IMR-90 (cell line): Measurements from ENCODE around the gene FAM78B. TPM values are rescaled to one million over a fixed set of nuclear protein-coding genes. Genes with fewer than 3 reads are reported as not detected.

Experiments
- ATAC-seq: fragments of 200-7000 bp; cut with Tn5 transposase; 2 replicates; pipeline ENCODE4 v1.9.1; 2020; ENCODE audit warnings: low read depth, mild to moderate bottlenecking, moderate library complexity
- BruUV-seq: library from RNA; stranded (reverse); fragments of 400-500 nt; replicated peaks from 2 replicates; lab custom pipeline; 2021; lab: Mats Ljungman, UMichigan
- CTCF ChIA-PET: fragments of 300-600 bp; formaldehyde crosslinking; extraction: SDS; loops from one replicate; lab custom pipeline; 2021; ENCODE audit warnings: antibody characterized with exemption; lab: Yijun Ruan, JAX
- POLR2A ChIA-PET: fragments of 300-600 bp; sonication (Branson Sonifier 250); formaldehyde crosslinking; loops from one replicate; lab custom pipeline; 2022; ENCODE audit warnings: antibody characterized with exemption; ENCODE audit not compliant: unreplicated experiment; lab: Charles Lee
- DNase-seq: peaks from one replicate; pipeline ENCODE4 v3.0.0; 2013
- H2AFZ ChIP-seq: replicated peaks from 2 replicates; pipeline ENCODE3; 2013; ENCODE audit warnings: low read length, mild to moderate bottlenecking; ENCODE audit not compliant: poor library complexity
- H2AK5ac ChIP-seq: 2 replicates; pipeline ENCODE4 v1.6.1; 2013; ENCODE audit warnings: low read depth, low read length, inconsistent platforms
- H2AK9ac ChIP-seq: replicated peaks from 2 replicates; pipeline ENCODE3; 2013; ENCODE audit warnings: mild to moderate bottlenecking, low read depth, low read length, moderate library complexity; ENCODE audit not compliant: poor library complexity
- H2BK120ac ChIP-seq: 2 replicates; pipeline ENCODE4 v1.6.1; 2013; ENCODE audit warnings: low read depth, low read length, inconsistent platforms
- H2BK15ac ChIP-seq: 3 replicates; pipeline ENCODE4 v1.6.1; 2013; ENCODE audit warnings: low read depth, low read length, inconsistent platforms
- H2BK20ac ChIP-seq: 2 replicates; pipeline ENCODE4 v1.6.1; 2013; ENCODE audit warnings: low read depth, mild to moderate bottlenecking, inconsistent platforms, low read length, moderate library complexity
- H2BK5ac ChIP-seq: 2 replicates; pipeline ENCODE4 v1.6.1; 2013; ENCODE audit warnings: mild to moderate bottlenecking, low read depth, low read length, inconsistent platforms; ENCODE audit not compliant: poor library complexity, severe bottlenecking
- H3K14ac ChIP-seq: replicated peaks from 2 replicates; pipeline ENCODE4 v1.6.1; 2013; ENCODE audit warnings: low read depth, low read length, inconsistent platforms
- H3K18ac ChIP-seq: 2 replicates; pipeline ENCODE4 v1.6.1; 2013; ENCODE audit warnings: low read depth, low read length, control low read depth
- H3K23ac ChIP-seq: 2 replicates; pipeline ENCODE4 v1.6.1; 2013; ENCODE audit warnings: low read depth, low read length, inconsistent platforms
- H3K27ac ChIP-seq: 2 replicates; pipeline ENCODE4 v1.5.1; 2013; ENCODE audit warnings: mild to moderate bottlenecking, control low read depth, low read length; ENCODE audit not compliant: insufficient read depth
- H3K27me3 ChIP-seq: 2 replicates; pipeline ENCODE4 v1.6.1; 2013; ENCODE audit warnings: low read length; ENCODE audit not compliant: control insufficient read depth, insufficient read depth
- H3K36me3 ChIP-seq: 2 replicates; pipeline ENCODE4 v1.6.1; 2013; ENCODE audit warnings: low read length, mixed read lengths; ENCODE audit not compliant: control insufficient read depth, insufficient read depth
- H3K4ac ChIP-seq: 2 replicates; pipeline ENCODE4 v1.6.1; 2013; ENCODE audit warnings: low read depth, low read length, inconsistent platforms
- H3K4me1 ChIP-seq: 2 replicates; pipeline ENCODE4 v1.6.1; 2013; ENCODE audit warnings: low read length, mixed read lengths; ENCODE audit not compliant: control insufficient read depth, insufficient read depth
- H3K4me2 ChIP-seq: 2 replicates; pipeline ENCODE4 v1.6.1; 2013; ENCODE audit warnings: low read depth, mild to moderate bottlenecking, control low read depth, low read length, moderate library complexity
- H3K4me3 ChIP-seq: 2 replicates; pipeline ENCODE4 v1.5.1; 2013; ENCODE audit warnings: low read depth, mild to moderate bottlenecking, control low read depth, low read length, moderate library complexity; ENCODE audit not compliant: insufficient read depth
- H3K56ac ChIP-seq: 2 replicates; pipeline ENCODE4 v1.6.1; 2013; ENCODE audit warnings: low read length, inconsistent platforms; ENCODE audit not compliant: insufficient read depth; ENCODE audit errors: extremely low read depth
- H3K79me1 ChIP-seq, 2 experiments: 2 replicates each; pipeline ENCODE4 v1.6.1; 2013; ENCODE audit warnings: low read length in 2 of 2, inconsistent platforms in 1 of 2, low read depth in 1 of 2
- H3K9ac ChIP-seq: 2 replicates; pipeline ENCODE4 v1.6.1; 2013; ENCODE audit warnings: low read depth, low read length, control low read depth
- H3K9me1 ChIP-seq: 2 replicates; pipeline ENCODE4 v1.6.1; 2013; ENCODE audit warnings: low read length, inconsistent platforms; ENCODE audit not compliant: insufficient read depth
- H3K9me3 ChIP-seq: 2 replicates; pipeline ENCODE4 v1.6.1; 2013; ENCODE audit warnings: low read length; ENCODE audit not compliant: control insufficient read depth, insufficient read depth
- H4K20me1 ChIP-seq: 2 replicates; pipeline ENCODE4 v1.6.1; 2013; ENCODE audit warnings: low read length, inconsistent platforms; ENCODE audit not compliant: insufficient read depth
- H4K5ac ChIP-seq: 2 replicates; pipeline ENCODE4 v1.6.1; 2013; ENCODE audit warnings: mild to moderate bottlenecking, low read depth, low read length, control low read depth
- H4K8ac ChIP-seq, 2 experiments: 2 replicates each; pipeline ENCODE4 v1.6.1; 2013; ENCODE audit warnings: low read depth in 2 of 2, low read length in 2 of 2, control low read depth in 1 of 2, inconsistent platforms in 1 of 2
- H4K91ac ChIP-seq: 2 replicates; pipeline ENCODE4 v1.6.1; 2013; ENCODE audit warnings: low read depth, low read length, inconsistent platforms; ENCODE audit not compliant: insufficient read depth
- CTCF ChIP-seq: conservative IDR thresholded peaks from 2 replicates; pipeline ENCODE4 v1.5.1; 2012; ENCODE audit warnings: mild to moderate bottlenecking, low read depth, low read length, improper control_type of control experiment
- POLR2A ChIP-seq: IDR thresholded peaks from 2 replicates; pipeline ENCODE4 v1.6.1; 2012; ENCODE audit warnings: mild to moderate bottlenecking, low read depth, low read length
- RCOR1 ChIP-seq: IDR thresholded peaks from 2 replicates; pipeline ENCODE4 v1.6.1; 2012; ENCODE audit warnings: mild to moderate bottlenecking, low read length, improper control_type of control experiment; ENCODE audit not compliant: insufficient replicate concordance
- WGBS, 2 experiments: methylation state at CpG; one replicate each; pipeline versions ENCODE4 v1.1.5 to v1.1.7; 2013; ENCODE audit warnings: missing lambda C conversion rate in 2 of 2; ENCODE audit not compliant: insufficient read length in 1 of 2; ENCODE audit errors: extremely low coverage in 2 of 2; 5-methylcytosine and 5-hydroxymethylcytosine counted together
- dilution Hi-C: fragments of 300-500 bp; cut with HindIII; formaldehyde crosslinking; loops from one replicate; pipeline ENCODE4 v1.14.3; 2018; ENCODE audit warnings: low sequenced_read_pairs; ENCODE audit not compliant: unreplicated experiment
- in situ Hi-C: fragments of 300-500 bp; cut with MboI; formaldehyde crosslinking; loops from 3 replicates; pipeline ENCODE4 v1.14.3; 2019; ENCODE audit warnings: low sequenced_read_pairs, inconsistent platforms, mixed read lengths
- intact Hi-C: fragments of 100-400 bp; cut with micrococcal nuclease; formaldehyde crosslinking; loops from 2 replicates; pipeline ENCODE4 v1.10.0; 2022
- polyA plus RNA-seq, 3 experiments: library from polyadenylated mRNA; depleted of rRNA; stranded (reverse); fragments of >200 nt; gene quantifications; 2 replicates each; pipeline ENCODE4 v1.2.3, GENCODE V29; 2012; ENCODE audit warnings: low replicate concordance in 1 of 3
- total RNA-seq: library from RNA; depleted of rRNA; stranded (reverse); fragments of >200 nt; gene quantifications from 2 replicates; pipeline ENCODE4 v1.2.3, GENCODE V29; 2012

FAM78B gene
- total and polyA plus RNA-seq, 2 of the 4 experiments (the other 2 are of a cell fraction): under 0.01 to 0.12 TPM

- Histone ChIP-seq H4K8ac (no peak overlapping the region), H4K5ac (no peak overlapping the region), H3K56ac (no peak overlapping the region), H2BK120ac (no peak overlapping the region), H3K27me3 (no peaks in the 10 kb centered on the region), H2AK9ac (no peak overlapping the region), H3K18ac (no peak overlapping the region), H3K27ac (no peak overlapping the region), H2BK20ac (no peak overlapping the region), H2BK15ac (no peak overlapping the region), H3K14ac (no peak overlapping the region), H2AK5ac (no peak overlapping the region), H3K9me3 (peaks cover 5% of the 10 kb centered on the region), H4K91ac (no peak overlapping the region), H3K4me3 (no peak overlapping the region), H2BK5ac (no peak overlapping the region), H3K23ac (no peak overlapping the region), H3K4me2 (no peak overlapping the region), H3K9me1 (no peaks in the 10 kb centered on the region), H3K4me1 (no peaks in the 10 kb centered on the region), H3K79me1 (no peaks in the 10 kb centered on the region), H3K4ac (no peak overlapping the region), H2AFZ (no peak overlapping the region), H3K9ac (no peak overlapping the region), H3K36me3 (no peaks in the 10 kb centered on the region), H4K20me1 (no peaks in the 10 kb centered on the region)
- TF ChIP-seq POLR2A: no peak
- TF ChIP-seq RCOR1: no peak
- no peak for TF ChIP-seq CTCF
- ChIA-PET CTCF (no interaction called here), POLR2A (no interaction called here)
- intact Hi-C loops: no loop called here
- in situ Hi-C loops: no loop called here
- DNase-seq (no peak), ATAC-seq (no peak)
- dilution Hi-C loops: no loop called here
- WGBS, 2 experiments: no CpG with 5 or more reads among the region's 1 CpG
- no TSS peak for BruUV-seq
Observed at GRCh38 chr1:166113630-166114029, 53.2 kb downstream of the FAM78B start.
